IPS-NIHi7 (cell line): Measurements from ENCODE around the gene YES1.
"Not testable (repeated sequence)": the region's sequence is repeated elsewhere in the genome, so short reads cannot be mapped to it uniquely, and the experiment has no call there.

Experiments
- DNase-seq: peaks from one replicate; pipeline ENCODE4 v3.0.0; 2012; ENCODE audit warnings: mixed read lengths; ENCODE audit errors: extremely low spot score

YES1 gene

GRCh38 chr18:784470-785172 lies 27.4 kb downstream of the YES1 start:
- DNase-seq, result no peak

GRCh38 chr18:778194-778927 lies 33.7 kb downstream of the YES1 start:
- no peak for DNase-seq

- no peak for DNase-seq
Observed at GRCh38 chr18:777021-777420, 35.0 kb downstream of the YES1 start.

- DNase-seq, result not testable (repeated sequence)
Observed at GRCh38 chr18:776044-776443, 36.0 kb downstream of the YES1 start.

- no peak for DNase-seq
Observed at GRCh38 chr18:774811-775210, 37.2 kb downstream of the YES1 start.

- no peak for DNase-seq
Observed at GRCh38 chr18:773980-774624, 37.9 kb downstream of the YES1 start.

GRCh38 chr18:770583-770961 lies 41.5 kb downstream of the YES1 start:
- DNase-seq, result no peak

- no peak for DNase-seq
Observed at GRCh38 chr18:767961-768360, 44.1 kb downstream of the YES1 start.

- no peak for DNase-seq
Observed at GRCh38 chr18:767084-767882, 44.8 kb downstream of the YES1 start.

GRCh38 chr18:766550-766860 lies 45.5 kb downstream of the YES1 start:
- DNase-seq, result no peak

- DNase-seq, result no peak
Observed at GRCh38 chr18:765764-766549, 46.1 kb downstream of the YES1 start.

- not testable (repeated sequence) for DNase-seq
Observed at GRCh38 chr18:759864-760263, 52.2 kb downstream of the YES1 start.

GRCh38 chr18:755506-755905 lies 56.5 kb downstream of the YES1 start:
- no peak for DNase-seq

- DNase-seq, result no peak
Observed at GRCh38 chr18:754656-755055, 57.4 kb downstream of the YES1 start.

- no peak for DNase-seq
Observed at GRCh38 chr18:750456-750855, 61.6 kb downstream of the YES1 start.

- DNase-seq, result no peak
Observed at GRCh38 chr18:744832-745597, 67.0 kb downstream of the YES1 start.

- peak; percentile 53 for DNase-seq
Observed at GRCh38 chr18:741931-742512, 70.0 kb downstream of the YES1 start.

GRCh38 chr18:732371-732770 lies 79.7 kb downstream of the YES1 start:
- DNase-seq, result no peak

- DNase-seq, result no peak
Observed at GRCh38 chr18:731185-731584, 80.9 kb downstream of the YES1 start.

- DNase-seq, result no peak
Observed at GRCh38 chr18:730692-731091, 81.3 kb downstream of the YES1 start.
